Measurements from ENCODE around the gene MBNL2. TPM values are rescaled to one million over a fixed set of nuclear protein-coding genes. Genes with fewer than 3 reads are reported as not detected.

MBNL2 gene
- total RNA-seq, 1 donor = 69.8 TPM

DNA sequence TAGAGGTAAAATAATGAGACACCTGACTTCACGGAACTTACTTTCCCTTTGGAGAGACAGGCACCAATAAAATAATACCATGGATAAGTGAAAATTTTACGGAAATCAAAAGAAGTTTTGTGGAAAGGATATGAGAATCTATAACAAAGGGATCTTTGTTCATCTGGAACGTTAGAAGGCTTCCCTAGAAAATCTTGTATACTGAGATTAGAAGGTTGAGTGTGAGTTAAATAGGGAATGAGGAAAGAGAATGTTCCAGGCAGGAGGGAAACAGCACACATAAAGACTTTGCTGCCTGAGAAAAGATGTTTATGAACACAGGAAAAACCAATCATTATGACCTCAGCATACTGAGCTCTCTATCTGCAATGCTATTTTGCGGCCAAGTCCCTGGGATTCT lies 192.3 kb downstream of the MBNL2 start:
- Histone ChIP-seq H3K27me3 (ENCODE audit: insufficient read depth, low read length) (peaks cover 2% of the 10 kb centered on the region), H3K4me2 (ENCODE audit: insufficient read depth, low read length) (no peak overlapping the region), H3K36me3 (ENCODE audit: insufficient read depth, low read length) (no peaks in the 10 kb centered on the region), H3K27ac (ENCODE audit: low read depth, low read length) (no peak overlapping the region), H4K20me1 (ENCODE audit: insufficient read depth, low read length) (no peaks in the 10 kb centered on the region), H3K79me2 (ENCODE audit: insufficient read depth, low read length) (no peaks in the 10 kb centered on the region), H2AFZ (ENCODE audit: low read length) (no peak overlapping the region), H3K4me1 (ENCODE audit: insufficient read depth, low read length) (no peaks in the 10 kb centered on the region), H3K9me3 (ENCODE audit: low read depth, low read length) (no peaks in the 10 kb centered on the region), H3K4me3 (ENCODE audit: insufficient read depth, low read length) (no peak overlapping the region)
- no peak for DNase-seq (ENCODE audit: insufficient read length, low spot score, missing footprints)
- TF ChIP-seq, protein P1, sequence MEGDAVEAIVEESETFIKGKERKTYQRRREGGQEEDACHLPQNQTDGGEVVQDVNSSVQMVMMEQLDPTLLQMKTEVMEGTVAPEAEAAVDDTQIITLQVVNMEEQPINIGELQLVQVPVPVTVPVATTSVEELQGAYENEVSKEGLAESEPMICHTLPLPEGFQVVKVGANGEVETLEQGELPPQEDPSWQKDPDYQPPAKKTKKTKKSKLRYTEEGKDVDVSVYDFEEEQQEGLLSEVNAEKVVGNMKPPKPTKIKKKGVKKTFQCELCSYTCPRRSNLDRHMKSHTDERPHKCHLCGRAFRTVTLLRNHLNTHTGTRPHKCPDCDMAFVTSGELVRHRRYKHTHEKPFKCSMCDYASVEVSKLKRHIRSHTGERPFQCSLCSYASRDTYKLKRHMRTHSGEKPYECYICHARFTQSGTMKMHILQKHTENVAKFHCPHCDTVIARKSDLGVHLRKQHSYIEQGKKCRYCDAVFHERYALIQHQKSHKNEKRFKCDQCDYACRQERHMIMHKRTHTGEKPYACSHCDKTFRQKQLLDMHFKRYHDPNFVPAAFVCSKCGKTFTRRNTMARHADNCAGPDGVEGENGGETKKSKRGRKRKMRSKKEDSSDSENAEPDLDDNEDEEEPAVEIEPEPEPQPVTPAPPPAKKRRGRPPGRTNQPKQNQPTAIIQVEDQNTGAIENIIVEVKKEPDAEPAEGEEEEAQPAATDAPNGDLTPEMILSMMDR (IDR thresholded peaks at IDR 0.05; ENCODE audit: extremely low read depth, low read depth, low read length) = no peak

DNA sequence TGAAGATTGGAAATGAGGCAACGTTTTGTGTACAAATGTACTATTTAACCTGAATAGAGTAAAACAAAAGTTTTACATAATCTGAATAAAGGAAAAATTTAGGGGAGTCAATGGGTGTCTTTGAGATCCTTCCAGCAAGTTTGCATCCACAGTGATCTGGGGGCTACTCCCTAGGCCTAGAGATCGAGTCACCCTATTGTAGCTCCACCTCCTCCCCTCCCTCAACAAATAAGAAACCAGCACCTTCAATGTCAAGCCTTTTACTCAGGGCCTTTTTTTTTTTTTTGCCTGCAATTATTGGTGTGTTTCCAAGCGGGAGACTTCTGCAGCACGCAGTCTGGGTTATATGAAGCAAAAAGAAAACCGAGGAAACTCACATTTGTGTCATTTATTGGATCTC lies 195.6 kb downstream of the MBNL2 start:
- Histone ChIP-seq H3K9me3 (ENCODE audit: low read depth, low read length) (no peaks in the 10 kb centered on the region), H3K4me3 (ENCODE audit: insufficient read depth, low read length) (no peak overlapping the region), H3K79me2 (ENCODE audit: insufficient read depth, low read length) (no peaks in the 10 kb centered on the region), H3K27me3 (ENCODE audit: insufficient read depth, low read length) (no peaks in the 10 kb centered on the region), H3K27ac (ENCODE audit: low read depth, low read length) (no peak overlapping the region), H3K4me1 (ENCODE audit: insufficient read depth, low read length) (no peaks in the 10 kb centered on the region), H3K4me2 (ENCODE audit: insufficient read depth, low read length) (no peak overlapping the region), H3K36me3 (ENCODE audit: insufficient read depth, low read length) (no peaks in the 10 kb centered on the region), H4K20me1 (ENCODE audit: insufficient read depth, low read length) (no peaks in the 10 kb centered on the region), H2AFZ (ENCODE audit: low read length) (no peak overlapping the region)
- TF ChIP-seq, protein P1 (IDR thresholded peaks at IDR 0.05; ENCODE audit: extremely low read depth, low read depth, low read length) = no peak
- no peak for DNase-seq (ENCODE audit: insufficient read length, low spot score, missing footprints)

DNA sequence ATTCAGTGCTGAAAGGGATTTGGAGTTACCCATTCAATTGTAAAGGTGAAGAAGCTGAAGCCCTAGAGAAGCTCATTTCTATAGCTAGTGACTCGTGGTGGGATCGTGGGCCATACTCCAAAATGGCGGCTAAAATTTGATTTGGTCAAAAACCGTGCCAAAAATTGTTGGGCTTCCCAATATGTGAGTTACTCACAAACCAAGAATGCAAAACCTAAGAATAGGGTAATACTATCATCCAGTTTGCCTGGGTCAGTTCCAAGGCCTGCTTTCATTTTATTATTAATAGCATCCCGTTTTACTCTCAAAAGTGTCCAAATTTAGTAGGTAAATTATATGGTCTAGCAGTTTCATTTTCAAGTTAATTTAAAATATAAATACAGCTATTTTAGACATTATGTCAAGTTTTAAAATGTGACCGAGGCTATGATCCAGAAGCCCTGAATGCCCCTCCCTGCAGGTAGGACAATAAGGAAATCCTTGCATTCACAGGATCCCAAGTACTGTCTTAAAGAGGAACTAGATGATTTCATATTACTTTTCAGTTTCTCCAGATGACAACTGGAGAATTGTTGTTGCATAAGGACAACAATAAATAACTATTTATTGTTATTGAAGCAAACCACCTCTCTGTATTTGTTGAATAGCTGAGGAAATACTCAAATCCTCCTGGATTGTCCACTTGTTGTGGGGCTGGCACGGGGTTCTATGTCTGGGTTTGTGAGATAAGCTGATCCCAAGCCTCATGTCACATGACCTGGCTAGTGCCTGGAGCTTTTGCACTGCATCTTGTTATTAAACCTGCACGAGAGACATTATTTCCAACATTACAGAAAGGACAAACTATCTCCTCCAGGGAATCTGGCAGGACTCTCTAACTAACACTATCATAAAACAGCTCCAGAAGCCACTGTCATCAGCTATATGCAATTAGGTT lies 200.3 kb downstream of the MBNL2 start:
- no peak overlapping the region for H2AFZ ChIP-seq (ENCODE audit: low read length)
- no peaks in the 10 kb centered on the region for H3K79me2 ChIP-seq (ENCODE audit: insufficient read depth, low read length)
- H3K4me1 ChIP-seq (ENCODE audit: insufficient read depth, low read length) = peaks cover 7% of the 10 kb centered on the region
- TF ChIP-seq, protein P1 (IDR thresholded peaks at IDR 0.05; ENCODE audit: extremely low read depth, low read depth, low read length) = no peak
- no peak overlapping the region for H3K4me3 ChIP-seq (ENCODE audit: insufficient read depth, low read length)
- H3K4me2 ChIP-seq (ENCODE audit: insufficient read depth, low read length) = no peak overlapping the region
- H4K20me1 ChIP-seq (ENCODE audit: insufficient read depth, low read length) = no peaks in the 10 kb centered on the region
- no peaks in the 10 kb centered on the region for H3K27me3 ChIP-seq (ENCODE audit: insufficient read depth, low read length)
- DNase-seq (ENCODE audit: insufficient read length, low spot score, missing footprints) = no peak
- H3K27ac ChIP-seq (ENCODE audit: low read depth, low read length) = no peak overlapping the region
- no peaks in the 10 kb centered on the region for H3K9me3 ChIP-seq (ENCODE audit: low read depth, low read length)
- H3K36me3 ChIP-seq (ENCODE audit: insufficient read depth, low read length) = no peaks in the 10 kb centered on the region

DNA sequence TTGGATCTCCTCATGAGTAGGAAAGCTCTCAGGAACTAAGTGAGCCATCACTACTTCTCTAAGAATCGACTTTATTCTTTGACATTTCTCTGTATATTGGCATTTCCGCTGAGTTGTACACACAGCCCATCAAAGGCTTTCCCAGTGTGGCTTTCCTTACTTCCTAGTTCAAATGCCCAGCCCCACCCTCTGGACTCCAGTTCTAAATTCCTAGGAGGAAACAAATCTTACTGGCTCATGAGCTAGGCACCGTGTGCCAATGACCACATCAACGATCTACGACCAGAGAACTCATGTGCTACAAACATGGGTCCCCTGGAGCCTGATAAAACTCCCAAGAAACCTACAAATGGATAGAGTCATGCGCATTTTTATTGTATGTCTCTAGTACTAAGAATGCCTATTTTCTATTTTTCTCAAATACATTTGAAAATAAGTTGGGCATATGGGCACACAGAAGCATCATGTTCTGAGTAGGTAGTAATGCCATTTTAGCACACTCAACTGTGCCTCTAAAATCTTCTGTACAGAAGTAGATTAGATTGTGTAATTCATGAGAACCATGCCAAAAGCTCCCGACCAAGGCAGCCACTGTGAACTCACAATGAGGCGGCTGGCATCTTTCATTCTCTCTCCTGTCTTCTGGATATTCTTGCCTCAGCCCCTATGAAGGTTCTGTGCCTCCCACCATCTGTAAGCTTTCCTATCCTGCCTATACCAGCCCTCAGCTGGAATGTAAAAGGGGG lies 201.3 kb downstream of the MBNL2 start:
- H3K4me3 ChIP-seq (ENCODE audit: insufficient read depth, low read length) = peak overlapping the region; percentile 25
- H3K27me3 ChIP-seq (ENCODE audit: insufficient read depth, low read length) = no peaks in the 10 kb centered on the region
- no peak overlapping the region for H3K27ac ChIP-seq (ENCODE audit: low read depth, low read length)
- H2AFZ ChIP-seq (ENCODE audit: low read length) = peak overlapping the region; percentile 64
- no peak for DNase-seq (ENCODE audit: insufficient read length, low spot score, missing footprints)
- TF ChIP-seq, protein P1 (IDR thresholded peaks at IDR 0.05; ENCODE audit: extremely low read depth, low read depth, low read length) = no peak
- peaks cover 7% of the 10 kb centered on the region for H3K4me1 ChIP-seq (ENCODE audit: insufficient read depth, low read length)
- no peaks in the 10 kb centered on the region for H4K20me1 ChIP-seq (ENCODE audit: insufficient read depth, low read length)
- H3K9me3 ChIP-seq (ENCODE audit: low read depth, low read length) = no peaks in the 10 kb centered on the region
- no peaks in the 10 kb centered on the region for H3K36me3 ChIP-seq (ENCODE audit: insufficient read depth, low read length)
- no peaks in the 10 kb centered on the region for H3K79me2 ChIP-seq (ENCODE audit: insufficient read depth, low read length)
- H3K4me2 ChIP-seq (ENCODE audit: insufficient read depth, low read length) = peak overlapping the region; percentile 44

All from osteoblast (primary cell).